GM08714 (cell line): Measurements from ENCODE around the gene RASAL1.
"Not testable (repeated sequence)": the region's sequence is repeated elsewhere in the genome, so short reads cannot be mapped to it uniquely, and the experiment has no call there.

Experiments used
- H3K4me3 ChIP-seq: fragments of 200-500 bp; sonication (Bioruptor generic); 2 replicates; pipeline ENCODE4 v1.5.1; 2014; ENCODE audit warnings: mild to moderate bottlenecking, low read length, inconsistent platforms
- ZNF274 ChIP-seq: IDR thresholded peaks from 2 replicates; pipeline ENCODE4 v1.6.1; 2012; ENCODE audit warnings: mild to moderate bottlenecking, low read depth, low read length

The RASAL1 gene

GRCh38 chr12:113154351-113154973, 18.9 kb upstream of the RASAL1 start:
- peak overlapping the region; percentile 29; the same call in 1 of the 2 replicates for H3K4me3 ChIP-seq
- TF ChIP-seq ZNF274: no peak

DNA sequence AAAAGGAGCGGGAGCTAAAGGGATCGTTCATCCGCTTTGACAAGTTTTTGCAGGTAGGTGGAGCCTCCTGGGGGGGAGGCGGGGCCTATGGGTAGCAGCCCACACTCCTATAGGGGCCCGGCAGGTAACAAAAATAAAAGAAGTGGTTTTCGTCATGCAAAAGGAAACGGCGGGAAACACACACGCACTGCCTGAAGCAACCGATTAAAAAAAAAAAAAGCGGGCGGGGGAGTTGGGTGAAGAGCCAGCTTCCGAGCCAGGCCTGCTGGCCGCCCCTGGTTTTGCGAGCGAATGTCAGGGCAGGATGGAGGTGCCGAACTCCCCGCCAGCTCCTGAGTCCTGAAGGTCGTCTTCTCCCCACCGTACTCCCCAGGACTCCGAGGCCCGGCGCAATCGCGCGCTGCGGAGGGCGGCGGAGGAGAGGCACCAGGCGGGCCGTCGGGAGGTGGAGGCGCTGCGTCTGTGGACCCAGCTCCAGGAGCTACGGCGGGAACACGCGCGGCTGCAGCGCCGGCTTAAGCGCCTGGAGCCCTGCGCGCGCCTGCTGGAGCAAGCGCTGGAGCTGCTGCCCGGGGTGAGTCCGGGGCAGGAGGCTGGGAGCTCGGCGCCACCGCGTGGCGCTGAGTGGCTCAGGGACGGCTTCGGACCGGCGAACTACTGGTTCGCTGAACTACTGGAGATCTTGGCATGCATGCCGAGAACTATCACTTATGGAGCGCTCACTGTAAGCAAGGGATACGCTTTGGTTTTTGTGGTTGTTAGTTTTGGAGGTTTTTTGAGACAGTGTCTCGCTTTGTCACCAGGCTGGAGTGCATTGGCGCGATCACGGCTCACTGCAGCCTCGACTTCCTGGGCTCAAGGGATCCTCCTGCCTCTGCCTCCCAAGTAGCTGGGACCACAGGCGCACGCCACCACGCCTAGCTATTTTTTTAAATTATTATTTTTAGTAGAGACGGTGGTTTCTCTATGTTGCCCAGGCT, 17.6 kb upstream of the RASAL1 start:
- H3K4me3 ChIP-seq: peak overlapping the region; percentile 38; the same call in 1 of the 2 replicates
- no peak for TF ChIP-seq ZNF274

- no peak for TF ChIP-seq ZNF274
- H3K4me3 ChIP-seq: no peak overlapping the region; the same call in 1 of the 2 replicates
Measured at GRCh38 chr12:113152196-113152834, 16.8 kb upstream of the RASAL1 start.

- no peak for TF ChIP-seq ZNF274
- no peak overlapping the region for H3K4me3 ChIP-seq
Measured at GRCh38 chr12:113151655-113152054, 16.1 kb upstream of the RASAL1 start.

GRCh38 chr12:113149361-113150150, 14.0 kb upstream of the RASAL1 start, which contains the start of gene CFAP73:
Gene CFAP73 (plus strand): TSS chr12:113149724. CDS start chr12:113149858, 134 bp downstream.
- H3K4me3 ChIP-seq: no peak within 1 kb of the TSS
- TF ChIP-seq ZNF274: no peak

- H3K4me3 ChIP-seq: no peak overlapping the region
- TF ChIP-seq ZNF274: no peak
Measured at GRCh38 chr12:113146999-113147398, 11.4 kb upstream of the RASAL1 start.

DNA sequence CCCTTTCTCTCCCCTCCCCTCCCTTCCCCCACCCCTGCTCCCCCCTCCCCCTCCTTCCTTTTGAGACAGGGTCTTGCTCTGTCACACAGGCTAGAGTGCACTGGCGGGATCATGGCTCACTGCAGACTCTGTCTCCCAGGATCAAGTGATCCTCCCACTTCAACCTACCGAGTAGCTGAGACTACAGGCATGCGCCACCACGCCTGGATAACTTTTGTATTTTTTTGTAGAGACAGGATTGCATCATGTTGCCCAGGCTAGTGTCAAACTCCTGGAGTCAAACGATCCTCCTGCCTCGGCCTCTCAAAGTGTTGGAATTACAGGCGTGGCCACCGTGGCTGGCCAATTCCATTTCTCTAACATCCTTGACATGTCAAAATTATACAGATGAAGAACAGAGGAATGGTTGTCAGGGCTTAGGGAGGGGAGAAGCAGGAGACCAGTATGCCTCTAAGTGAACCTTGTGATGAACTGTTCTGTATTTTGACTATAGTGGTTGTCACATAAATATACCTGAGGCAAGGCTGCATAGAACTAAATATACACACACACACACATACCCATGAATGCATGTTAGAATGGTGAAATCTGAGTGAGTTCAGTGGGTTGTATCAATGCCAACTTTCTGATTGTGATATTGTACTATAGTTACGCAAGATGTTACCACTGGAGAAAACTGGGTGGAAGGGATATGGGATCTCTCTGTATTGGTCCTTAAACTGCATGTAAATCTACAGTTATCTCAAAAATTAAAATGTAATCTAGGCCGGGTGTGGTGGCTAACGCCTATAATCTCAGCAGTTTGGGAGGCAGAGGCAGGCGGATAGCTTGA, 10.4 kb upstream of the RASAL1 start:
- H3K4me3 ChIP-seq: no peak overlapping the region
- TF ChIP-seq ZNF274: no peak

GRCh38 chr12:113144806-113145205, 9.2 kb upstream of the RASAL1 start:
- no peak overlapping the region for H3K4me3 ChIP-seq
- TF ChIP-seq ZNF274: no peak

DNA sequence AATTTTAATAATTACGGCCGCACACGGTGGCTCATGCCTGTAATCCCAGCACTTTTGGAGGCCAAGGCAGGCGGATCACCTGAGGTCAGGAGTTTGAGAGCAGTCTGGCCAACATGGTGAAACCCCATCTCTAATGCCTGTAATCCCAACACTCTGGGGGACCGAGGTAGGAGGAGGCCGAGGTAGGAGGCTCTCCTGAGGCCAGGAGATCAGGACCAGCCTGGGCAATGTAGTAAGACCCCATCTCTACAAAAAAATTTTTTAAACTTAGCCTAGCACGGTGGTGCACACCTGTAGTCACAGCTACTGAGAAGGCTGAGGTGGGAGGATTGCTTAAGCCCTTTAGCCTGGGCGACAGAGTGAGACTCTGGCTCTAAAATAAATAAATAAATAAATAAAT, 8.4 kb upstream of the RASAL1 start:
- no peak for TF ChIP-seq ZNF274
- H3K4me3 ChIP-seq: no peak overlapping the region

DNA sequence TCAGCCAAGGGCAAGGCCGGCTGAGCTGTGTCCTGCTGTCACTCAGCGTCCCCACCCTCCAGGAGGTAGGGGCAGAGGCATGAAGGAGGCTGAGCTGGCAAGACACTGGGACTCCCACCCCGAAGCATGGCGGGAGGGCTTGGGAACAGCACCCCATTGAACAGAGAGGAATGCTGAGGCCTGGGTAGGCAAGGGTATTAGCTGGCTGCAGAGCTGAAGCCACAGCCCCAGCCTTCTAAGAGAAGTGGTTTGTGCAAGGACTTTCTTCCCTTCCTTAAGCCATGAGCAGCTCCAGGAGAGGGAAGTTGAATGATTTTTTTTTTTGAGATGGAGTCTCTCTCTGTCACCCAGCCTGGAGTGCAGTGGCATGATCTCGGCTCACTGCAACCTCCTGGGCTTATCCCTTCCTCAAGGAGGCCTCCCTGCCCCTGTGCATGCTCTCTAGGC, 7.3 kb upstream of the RASAL1 start:
- no peak overlapping the region for H3K4me3 ChIP-seq
- no peak for TF ChIP-seq ZNF274

- no peak for TF ChIP-seq ZNF274
- H3K4me3 ChIP-seq: no peak overlapping the region
Measured at GRCh38 chr12:113142173-113142885, 6.8 kb upstream of the RASAL1 start.

DNA sequence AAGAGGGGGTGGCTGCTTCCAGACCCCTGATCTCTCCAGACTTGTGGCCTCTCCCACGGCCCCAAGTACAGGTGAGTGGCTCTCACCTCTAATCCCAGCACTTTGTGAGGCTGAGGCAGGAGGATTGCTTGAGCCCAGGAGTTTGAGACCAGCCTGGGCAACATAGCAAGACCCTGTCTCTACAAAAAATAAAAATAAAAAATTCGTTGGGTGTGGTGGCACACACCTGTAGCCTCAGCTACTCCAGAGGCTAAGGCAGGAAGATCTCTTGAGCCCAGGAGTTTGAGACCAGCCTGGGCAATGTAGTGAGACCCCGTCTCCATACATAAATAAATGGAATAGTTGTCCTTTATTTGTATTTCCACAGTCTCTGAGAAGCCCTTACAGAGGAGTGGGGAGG, 6.2 kb upstream of the RASAL1 start:
- not testable (repeated sequence) for H3K4me3 ChIP-seq
